Midbrain (tissue), 1 donor: ENCODE results near the gene CHRNE.

Source experiments
- DNase-seq: peaks from one replicate; lab custom pipeline; 2025; lab: John Stamatoyannopoulos, UW

Gene CHRNE

GRCh38 chr17:4854111-4854681 is 48.7 kb downstream of the CHRNE start:
- no peak for DNase-seq

- DNase-seq: no peak
Measured at GRCh38 chr17:4853208-4853671, 49.7 kb downstream of the CHRNE start.

DNA sequence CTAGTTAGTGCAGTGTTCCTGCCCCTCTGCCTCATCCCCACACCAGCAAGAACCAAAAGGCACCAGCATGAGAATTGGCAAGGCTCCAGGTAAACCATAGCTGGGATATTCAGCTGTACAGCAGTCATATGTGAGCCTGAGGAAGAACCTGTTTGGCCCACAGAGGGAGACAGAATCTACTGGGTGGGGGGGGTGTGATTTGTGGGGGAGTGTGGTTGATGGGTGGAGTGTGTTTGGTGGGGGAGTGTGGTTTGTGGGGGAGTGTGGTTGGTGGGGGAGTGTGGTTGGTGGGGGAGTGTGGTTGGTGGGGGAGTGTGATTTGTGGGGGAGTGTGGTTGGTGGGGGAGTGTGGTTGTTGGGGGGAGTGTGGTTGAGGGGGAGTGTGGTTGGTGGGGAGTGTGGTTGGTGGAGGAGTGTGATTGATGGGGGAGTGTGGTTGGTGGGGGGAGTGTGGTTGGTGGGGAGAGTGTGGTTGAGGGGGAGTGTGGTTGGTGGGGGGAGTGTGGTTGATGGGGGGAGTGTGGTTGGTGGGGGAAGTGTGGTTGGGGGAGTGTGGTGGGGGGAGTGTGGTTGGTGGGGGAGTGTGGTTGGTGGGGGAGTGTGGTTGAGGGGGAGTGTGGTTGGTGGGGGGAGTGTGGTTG is 50.2 kb downstream of the CHRNE start:
- DNase-seq: no peak

- no peak for DNase-seq
Measured at GRCh38 chr17:4851084-4851483, 51.8 kb downstream of the CHRNE start.

DNA sequence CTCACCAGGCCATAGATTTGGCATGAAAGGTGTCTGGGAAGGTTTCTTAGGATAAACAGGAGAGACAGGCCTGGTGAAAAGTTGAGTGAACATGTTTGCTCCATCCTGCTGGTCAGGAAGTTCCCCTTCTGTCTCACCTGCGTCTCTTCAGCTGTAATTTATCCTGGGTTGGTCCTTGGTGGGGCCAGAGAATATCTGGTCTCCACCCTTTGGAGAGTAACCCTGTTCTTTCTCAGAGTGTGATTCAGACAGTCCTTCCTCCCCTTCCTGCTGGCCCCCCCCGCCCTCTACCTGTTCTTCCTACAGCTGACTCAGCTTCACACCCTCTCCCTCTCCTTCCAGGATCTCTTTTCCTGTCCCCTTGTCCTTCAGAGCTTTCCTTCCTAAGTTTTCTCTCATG is 52.7 kb downstream of the CHRNE start:
- DNase-seq: no peak

GRCh38 chr17:4849011-4849536 is 53.8 kb downstream of the CHRNE start:
- DNase-seq: no peak
